HG02973 (cell line): ENCODE results near the gene WNT7B.

ENCODE experiments used
- ATAC-seq: cut with Tn5 transposase; IDR thresholded peaks from one replicate; pipeline ENCODE4 v1.9.1; 2021; ENCODE audit warnings: moderate library complexity; ENCODE audit not compliant: unreplicated experiment

Gene WNT7B

DNA sequence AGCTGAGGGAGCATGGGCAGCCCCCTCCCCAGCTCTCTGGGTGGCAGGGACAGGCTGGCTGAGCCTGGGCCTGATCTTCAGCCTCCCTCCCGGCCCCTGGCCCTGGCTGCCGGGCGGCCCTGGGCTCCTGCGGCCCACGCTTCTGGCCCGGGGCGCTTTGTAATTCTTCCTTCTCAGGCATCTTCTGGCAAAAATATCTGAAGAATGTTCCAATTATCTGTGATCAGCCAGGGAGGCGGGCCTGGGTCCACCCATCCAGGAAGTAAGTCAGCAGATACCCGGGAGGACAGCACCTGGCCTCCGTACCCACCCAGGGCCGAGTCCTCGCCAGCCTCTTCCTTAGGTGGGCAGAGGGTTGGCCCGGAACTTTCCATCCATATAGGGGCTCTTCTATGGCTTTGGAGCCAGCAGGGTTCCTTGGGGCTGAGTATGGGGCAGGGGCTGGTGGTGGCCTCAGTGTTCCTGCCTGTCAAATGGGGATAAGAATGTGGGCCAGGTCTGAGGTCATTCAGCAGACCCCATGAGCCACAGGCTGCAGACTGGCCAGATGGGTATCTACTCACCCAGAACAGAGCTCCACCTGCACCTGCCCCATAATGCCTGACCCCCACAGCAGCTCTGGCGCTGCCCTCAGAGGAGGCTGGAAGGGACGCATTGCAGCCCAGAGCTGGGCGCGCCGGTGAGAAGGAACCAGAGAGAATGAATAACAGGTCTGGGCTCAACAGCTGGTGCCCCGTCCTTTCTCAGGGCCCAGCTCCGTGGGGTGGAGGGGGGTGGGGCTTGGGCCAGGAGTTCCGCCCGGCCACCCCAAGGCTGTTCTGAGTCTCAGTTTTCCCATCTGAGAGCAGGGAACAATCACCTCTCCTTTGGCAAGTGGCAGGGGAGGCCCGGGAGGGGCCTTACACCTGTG lies 16.2 kb downstream of the WNT7B start:
- ATAC-seq, result no peak

DNA sequence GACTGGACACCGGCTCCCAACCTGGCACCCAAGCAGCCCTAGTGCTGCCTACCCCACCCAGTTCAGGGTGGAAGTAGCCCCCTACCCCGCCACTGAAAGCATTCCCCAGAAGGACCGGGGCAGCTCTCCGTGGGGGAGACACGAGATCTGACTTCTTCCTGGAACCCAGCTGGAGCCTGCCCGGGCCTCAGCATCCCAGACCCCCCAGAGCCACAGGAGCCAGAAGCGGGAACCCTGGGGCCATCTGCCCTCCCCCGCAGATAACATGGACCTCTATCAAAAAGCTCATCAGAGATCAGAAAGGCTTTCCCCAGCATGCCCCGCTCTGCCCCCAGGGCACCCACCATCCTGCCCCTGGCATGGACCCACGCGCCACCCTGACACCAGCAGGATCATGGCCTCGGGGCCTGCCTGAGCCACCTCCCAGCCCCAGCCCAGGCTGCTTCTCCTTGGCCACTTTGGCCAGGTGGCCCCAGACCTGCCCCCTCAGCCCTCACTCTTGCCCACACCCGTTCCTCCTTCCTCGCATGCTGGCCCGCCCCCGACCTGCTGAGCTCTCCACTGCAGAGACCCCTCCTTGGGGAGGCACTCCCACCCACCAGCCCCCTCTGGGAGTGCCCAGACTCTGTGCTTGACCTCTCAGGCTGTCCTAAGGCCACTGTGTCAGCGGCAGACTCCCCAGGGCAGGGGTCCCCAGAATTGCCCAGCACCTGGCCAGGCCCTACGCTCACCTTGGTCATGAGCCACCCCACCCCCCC lies 17.1 kb downstream of the WNT7B start:
- no peak for ATAC-seq

DNA sequence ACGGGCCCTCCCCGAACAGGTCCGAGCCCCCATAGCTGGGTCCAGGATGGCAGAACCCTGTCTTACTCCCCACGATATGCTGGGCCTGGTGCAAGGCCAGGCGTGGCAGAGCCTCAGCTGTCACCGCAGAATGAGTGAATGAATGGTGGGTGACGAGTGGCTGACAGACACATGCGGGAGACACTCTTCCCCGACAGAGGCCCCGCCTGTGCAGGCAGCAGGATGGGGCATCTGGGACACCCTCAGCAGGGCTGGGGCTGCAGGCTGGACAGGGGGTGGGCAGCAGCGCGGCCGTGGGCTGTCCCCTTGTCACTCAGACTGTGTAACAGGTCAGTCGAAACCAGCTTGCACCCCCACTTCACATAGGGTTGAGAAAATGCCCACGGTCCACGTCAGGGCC lies 18.0 kb downstream of the WNT7B start:
- ATAC-seq, result no peak

DNA sequence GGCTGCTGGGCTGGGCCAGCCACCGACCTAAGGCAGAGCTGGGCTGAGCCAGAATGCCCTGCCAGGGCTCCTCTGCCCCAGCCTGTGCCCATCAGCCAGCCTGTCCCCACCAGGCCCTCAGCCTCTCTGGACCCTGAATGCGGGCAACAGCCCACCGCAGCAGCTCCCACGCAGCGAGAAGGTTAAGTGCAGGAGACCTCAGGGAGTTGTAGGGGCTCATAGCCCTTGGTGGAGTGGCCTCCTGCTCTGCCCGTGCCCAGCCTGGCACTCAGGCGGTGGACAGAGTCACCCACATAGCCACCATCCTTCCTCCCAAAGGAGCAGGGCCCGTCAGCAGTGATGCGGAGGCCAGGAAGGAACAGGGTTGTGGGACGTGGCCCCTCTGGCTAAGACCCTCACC lies 19.1 kb downstream of the WNT7B start:
- ATAC-seq, result no peak

DNA sequence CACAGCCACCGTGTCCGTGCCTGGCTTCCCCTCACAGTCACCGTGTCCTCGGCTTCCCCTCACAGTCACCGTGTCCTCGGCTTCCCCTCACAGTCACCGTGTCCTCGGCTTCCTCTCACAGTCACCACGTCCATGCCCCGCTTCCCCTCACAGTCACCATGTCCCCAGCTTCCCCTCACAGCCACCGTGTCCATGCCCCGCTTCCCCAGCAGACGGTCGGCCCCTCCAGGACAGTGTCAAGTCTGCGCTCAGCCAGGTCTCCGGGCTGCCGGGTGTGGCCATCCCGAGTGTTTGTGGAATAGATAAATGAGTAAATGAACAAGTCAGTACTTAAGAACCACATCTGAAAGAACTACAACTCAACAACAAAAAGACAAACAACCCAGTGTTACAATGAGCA lies 23.8 kb downstream of the WNT7B start:
- ATAC-seq, result no peak

DNA sequence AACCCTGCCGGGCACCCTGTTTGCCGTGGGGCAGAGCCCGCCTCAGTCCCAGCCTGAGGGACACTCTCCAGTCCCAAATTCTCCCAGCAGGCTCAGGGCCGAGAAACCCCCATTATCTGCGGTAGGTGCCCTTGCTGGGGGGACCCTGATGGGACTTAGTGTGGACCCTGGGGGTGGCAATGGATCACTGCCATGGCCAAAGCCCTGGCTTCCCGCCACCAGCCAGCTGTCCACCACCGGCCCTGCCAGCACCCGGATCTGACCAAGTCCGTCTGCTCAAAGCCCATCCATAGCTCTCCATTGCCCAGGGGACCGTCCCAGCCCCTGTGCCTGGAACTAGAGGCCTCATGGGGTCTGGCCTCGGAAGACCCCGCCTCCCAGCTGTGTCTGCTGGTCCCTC lies 24.4 kb downstream of the WNT7B start:
- ATAC-seq, result no peak

DNA sequence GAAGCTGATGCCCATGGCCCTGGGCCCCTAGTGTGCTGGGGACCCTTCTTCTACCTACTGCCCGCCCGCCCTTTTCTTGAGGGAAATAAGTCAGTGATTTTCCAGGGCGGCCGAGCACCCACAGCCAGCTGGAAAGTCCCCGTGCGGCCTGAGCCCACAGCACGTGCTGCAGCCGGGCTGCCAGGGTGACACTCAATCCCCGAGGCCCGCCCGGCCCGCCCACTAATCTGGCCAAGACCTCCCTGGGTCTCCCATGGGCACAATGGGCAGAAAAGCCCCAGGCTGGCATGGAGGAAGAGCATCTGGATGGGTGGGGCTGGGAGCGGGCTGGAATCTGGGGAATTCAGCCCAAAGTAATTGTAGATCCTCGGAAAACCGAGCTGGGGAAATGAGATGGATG lies 24.8 kb downstream of the WNT7B start:
- ATAC-seq, result no peak

DNA sequence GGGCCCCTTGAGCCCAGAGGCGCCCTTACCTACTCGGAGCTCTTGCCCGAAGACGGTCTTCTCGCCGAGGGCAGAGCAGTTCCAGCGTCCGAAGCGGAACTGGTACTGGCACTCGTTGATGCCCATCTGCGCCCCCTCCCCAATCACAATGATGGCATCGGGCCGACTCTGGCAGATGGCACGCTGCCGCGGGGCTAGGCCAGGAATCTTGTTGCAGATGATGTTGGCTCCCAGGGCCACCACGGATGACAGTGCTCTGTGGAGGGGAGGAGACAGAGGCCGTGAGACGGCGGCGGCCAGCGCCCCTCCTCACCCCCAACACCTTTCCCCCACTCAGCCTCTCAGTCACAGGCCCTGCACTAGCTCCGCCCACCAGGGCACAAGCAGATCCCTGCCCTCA lies 27.1 kb downstream of the WNT7B start:
- no peak for ATAC-seq

DNA sequence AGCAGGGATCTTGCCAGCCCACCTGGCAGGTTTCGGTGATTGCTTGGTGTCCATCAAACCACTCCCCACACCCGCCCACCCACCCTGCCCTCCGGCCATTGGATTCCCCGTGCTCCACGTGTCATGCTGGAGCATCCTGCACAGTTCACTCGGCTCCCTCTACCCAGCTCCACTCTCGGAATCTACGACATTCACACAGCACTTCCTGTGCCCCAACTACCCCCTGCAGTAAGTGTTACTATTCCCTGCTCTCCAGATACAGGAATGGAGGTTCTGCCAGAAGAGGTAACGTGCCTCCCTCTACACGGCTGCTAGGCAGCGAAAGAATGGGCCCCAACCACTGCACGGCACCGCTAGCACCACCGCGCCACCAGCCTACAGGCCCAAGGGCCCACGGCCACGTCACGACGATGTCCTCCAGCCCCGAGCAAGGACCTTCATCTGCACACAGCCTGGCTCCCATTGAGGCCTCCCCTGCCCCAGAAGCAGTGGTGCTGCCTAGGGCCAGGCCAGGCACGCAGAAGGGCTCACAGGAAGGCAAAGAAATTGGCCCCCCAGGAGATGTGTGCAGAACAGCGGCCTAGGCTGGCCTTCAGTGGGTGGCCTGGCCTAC lies 27.6 kb downstream of the WNT7B start:
- no peak for ATAC-seq

DNA sequence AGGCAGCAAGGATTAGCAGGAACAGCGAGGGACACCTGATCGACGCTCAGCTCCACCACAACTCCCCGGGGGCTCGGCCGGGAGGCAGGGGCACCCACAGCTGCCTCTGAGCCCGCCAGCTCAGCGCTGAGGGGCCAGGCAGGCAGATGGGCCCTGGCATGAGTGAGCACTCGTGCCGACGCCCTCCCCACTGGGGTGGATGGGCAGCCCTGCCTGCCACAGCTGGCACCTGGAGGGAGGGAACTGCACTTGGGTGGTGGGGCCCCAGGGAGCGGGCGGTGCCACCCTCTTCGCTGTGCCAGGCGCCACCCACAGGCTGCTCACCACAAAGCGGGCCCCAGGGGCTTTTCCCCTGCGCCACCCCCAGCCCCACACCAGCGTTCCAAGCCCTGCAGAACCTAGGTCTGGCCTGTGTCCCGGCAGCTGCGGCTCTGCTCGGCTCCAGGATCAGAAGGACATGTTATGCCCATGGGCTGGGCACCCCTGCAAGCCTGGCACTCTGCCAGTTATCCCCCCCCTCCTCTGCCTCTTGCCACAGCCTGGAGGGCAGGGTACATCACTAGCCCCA lies 28.8 kb downstream of the WNT7B start:
- no peak for ATAC-seq

DNA sequence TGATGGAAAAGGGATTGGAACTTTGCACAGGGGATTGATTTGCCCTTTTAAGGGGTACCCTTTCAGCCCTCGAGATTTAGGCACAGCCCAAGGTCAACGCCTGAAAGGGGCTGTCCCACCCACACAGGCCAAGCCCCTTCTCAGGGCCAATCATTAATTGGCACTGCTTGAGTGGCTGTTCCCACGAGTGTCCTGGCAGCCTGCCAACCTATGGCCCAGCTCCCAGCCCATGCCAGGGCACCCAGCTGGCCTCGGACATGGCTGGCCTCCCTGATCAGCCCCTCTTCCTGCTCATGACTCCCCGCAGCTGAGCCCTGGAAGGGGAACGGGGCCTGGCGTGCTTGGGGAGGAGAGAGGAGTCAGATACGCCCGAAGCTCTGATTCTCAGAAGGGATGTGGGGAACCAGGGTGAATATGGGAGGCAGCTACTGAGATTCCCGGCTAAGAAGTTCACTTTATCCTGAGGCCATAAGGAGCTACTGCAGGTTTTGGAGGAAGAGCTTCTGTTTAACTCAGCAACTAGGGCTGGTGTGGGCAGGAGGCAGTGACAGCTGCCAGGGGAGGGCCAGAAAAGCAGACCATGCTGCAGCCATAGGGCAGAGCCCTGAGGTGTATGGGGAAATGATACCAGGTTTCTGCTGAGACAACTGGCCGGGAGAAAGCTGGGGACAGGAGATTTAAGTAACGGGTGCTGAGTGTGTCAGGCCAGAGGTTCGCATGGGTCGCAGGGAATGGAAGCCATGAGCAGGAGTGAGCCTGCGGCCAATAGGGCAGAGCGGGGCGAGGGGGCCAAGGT lies 30.0 kb downstream of the WNT7B start:
- ATAC-seq, result no peak

DNA sequence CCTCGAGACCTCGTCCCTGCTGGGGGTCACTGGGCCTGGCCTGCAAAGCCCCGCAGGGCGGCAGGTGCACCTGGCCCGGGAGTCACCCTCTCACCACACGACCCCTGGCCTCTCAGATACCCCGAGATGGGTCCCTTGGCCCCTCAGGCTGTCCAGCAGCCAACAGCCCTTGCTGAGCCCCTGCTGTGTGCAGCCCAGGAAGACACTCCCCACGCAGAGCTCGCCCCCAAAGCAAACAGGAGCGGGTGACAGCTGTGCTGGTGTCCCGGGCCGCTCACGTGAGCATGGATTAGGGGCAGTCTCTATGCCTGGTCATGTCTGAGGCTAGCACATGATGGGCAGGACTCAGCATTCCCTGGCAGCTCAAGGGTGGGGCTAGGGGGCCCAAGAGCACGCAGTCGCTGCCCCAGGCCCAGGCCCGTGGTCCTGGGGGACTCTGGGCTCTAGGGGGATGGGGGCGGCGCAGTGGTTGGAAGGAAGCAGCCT lies 31.3 kb downstream of the WNT7B start:
- ATAC-seq, result no peak

DNA sequence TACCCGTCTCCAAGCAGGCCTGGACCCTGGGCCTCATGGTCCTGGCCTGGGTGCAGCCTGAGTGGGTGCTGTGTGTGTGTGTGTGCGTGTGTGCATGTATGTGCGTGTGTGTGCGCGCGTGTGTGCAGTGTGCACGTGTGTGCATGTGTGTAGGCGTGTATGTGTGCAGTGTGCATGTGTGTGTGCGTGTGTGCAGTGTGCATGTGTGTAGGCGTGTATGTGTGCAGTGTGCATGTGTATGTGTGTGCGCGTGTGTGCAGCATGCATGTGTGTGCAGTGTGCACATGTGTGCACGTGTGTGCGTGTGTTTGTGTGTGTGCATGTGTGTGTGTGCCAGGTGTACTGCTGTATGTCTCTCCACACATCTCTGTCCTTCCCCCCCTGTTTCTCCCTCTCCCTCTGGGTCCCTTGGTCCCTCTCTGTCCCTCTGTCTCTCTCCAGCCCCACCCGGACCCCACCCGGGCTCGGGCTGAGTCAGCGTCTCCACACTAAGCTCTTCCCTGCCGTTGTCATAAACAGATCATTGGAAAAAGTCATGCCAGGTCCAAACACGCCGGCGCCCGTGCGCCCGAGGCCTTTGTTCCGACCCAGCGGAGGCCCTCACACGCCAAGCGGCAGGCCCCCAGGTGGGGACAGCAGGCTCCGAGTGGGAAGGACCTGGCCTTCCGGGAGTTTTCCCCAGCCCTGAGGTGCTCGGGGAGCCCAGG lies 34.0 kb downstream of the WNT7B start:
- no peak for ATAC-seq

DNA sequence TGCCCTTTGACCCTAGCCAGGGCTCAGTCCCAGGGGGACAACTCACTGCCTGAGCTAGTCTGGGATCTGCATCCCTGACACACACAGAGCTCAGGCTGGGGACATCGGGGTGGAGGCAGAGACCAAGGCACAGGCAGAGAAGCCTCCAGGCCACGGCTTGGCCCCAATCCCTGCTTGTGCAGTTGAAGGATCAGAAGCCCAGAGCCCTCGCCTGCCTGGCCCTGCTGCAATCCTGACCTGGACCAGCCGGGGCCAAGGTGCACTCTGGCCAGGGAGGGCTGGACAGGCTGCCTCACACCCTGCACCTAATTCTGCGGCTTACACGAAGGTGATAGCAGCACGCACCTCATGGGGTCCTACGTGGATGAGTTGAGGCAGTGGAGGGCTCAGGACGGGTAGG lies 34.6 kb downstream of the WNT7B start:
- no peak for ATAC-seq

DNA sequence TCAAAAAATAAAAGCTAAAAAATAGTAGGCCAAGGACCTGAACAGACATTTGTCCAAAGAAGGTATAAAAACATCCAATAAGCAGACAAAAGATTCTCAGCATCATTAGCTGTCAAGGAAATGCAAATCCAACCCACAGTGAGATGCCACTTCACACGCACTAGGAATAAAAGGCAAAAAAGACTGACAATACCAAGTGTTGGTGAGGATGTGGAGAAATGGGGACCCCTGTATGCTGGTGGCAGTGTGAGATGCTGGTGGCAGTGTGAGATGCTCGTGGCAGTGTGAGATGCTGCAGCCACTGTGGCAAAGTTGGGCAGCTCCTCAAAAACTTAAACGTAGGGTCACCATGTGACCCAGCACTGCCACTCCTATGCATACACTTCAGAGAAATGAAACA lies 38.0 kb downstream of the WNT7B start:
- no peak for ATAC-seq

DNA sequence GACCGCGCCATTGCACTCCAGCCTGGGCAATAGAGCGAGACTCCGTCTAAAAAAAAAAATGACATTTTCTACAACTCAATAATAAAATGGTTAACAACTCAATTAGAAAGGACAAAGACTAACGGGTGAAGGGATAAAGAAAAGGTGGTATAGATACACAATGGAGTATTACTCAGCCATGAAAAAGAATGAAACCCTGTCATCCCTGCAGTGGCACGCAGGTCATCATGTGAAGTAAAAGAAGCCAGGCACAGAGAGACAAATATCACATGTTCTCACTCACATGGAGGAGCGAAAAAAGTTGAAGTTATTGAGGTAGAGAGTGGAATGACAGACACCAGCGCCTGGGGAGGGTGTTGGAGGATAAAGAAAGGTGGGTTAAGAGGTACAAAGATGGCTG lies 39.0 kb downstream of the WNT7B start:
- ATAC-seq, result no peak

DNA sequence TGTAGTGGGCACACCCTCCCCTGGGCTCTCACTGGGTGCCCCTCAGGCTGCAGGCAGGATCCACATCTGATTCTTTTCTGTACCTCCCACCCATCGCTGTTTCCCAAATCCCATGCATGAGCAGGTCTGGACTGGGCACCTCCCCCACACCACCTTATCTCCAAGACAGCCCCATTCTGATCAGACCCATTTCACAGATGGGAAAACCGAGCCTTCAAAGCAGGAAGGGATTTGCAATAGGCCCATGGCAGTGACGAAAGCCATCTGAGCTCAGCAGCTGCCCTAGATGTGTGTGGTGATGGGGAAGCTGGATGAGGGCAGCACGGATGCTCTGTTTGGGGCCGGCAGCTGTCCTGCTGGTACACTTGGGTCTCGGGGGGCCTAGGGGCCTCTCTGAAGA lies 41.4 kb downstream of the WNT7B start:
- no peak for ATAC-seq

DNA sequence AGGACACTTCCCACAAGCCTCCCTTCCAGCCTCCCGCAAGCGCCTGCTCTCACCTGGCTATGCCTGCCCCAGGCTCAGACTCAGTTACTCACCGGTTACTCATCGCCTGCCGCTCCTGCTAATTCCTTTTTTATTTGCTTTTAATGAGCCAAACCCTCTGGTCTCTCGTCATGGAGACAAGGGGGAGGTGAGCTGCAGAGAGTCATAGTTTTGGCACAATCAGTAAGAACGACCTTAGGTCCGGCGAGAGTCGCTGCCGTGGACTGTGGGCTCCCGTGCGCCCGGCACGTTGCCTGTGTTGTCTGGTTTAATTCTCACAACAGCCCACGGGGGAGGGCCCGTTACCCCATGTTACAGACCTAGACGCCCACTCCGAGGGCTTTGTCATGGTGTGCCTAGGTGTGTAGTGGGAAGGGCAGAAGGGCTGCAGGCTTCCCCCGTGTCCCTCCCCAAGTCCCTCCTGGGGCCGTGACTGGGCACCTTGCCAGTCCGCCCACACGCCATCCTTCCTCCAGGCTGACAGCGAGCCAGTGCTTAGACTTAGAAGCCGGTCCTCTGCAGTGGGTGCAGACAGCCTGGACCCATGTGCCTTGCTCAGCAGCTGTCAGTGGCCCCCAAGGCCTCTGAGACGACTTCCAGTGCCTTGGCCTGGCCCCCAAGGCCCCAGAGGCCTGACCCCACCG lies 42.2 kb downstream of the WNT7B start:
- ATAC-seq, result no peak

DNA sequence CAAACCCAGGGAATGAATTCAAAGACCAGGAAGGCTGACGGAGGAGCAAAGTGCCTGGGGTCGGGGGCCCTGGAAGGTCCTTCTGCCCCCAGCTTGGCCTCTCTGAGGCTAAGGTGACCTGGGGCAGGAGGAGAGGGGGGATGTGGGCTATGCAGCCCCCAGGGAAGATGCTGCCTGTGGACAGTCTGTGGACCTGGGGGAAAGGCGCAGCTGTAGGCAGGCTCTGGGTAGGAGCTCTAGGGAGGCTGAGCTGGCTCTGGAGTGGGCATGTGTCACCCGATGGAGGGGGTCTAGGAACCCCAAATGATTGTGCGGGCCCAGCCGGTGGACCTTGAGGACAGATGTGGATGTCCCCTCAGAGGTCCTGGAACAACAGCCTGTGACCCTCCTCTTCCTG lies 42.8 kb downstream of the WNT7B start:
- ATAC-seq, result no peak
